PFSK-1 (cell line): ENCODE data around the gene PXDN.

Source experiments
- FOXP2 ChIP-seq: optimal IDR thresholded peaks from 2 replicates; pipeline ENCODE3; 2011; ENCODE audit warnings: borderline replicate concordance, control low read depth, inconsistent platforms; ENCODE audit not compliant: insufficient read depth; ENCODE audit errors: extremely low read length, extremely low read depth
- POLR2AphosphoS5 ChIP-seq: IDR thresholded peaks from 2 replicates; pipeline ENCODE4 v1.6.1; 2012; ENCODE audit warnings: low read depth, mild to moderate bottlenecking, control low read depth, low read length, moderate library complexity
- REST ChIP-seq, 2 experiments: IDR thresholded peaks; 2 replicates each; pipeline versions ENCODE4 v1.6.1 to v1.8.0; 2011 to 2012; ENCODE audit warnings: low read depth in 2 of 2, low read length in 2 of 2, control low read depth in 1 of 2, inconsistent platforms in 1 of 2, mild to moderate bottlenecking in 1 of 2, moderate library complexity in 1 of 2; ENCODE audit not compliant: insufficient read depth in 1 of 2
- SIN3A ChIP-seq: IDR thresholded peaks from 2 replicates; pipeline ENCODE4 v1.6.1; 2012; ENCODE audit warnings: mild to moderate bottlenecking, low read length, moderate library complexity, borderline replicate concordance; ENCODE audit not compliant: insufficient read depth
- TAF1 ChIP-seq: IDR thresholded peaks from 2 replicates; pipeline ENCODE4 v1.6.1; 2012; ENCODE audit warnings: low read length, control low read depth, borderline replicate concordance; ENCODE audit not compliant: insufficient read depth

Gene PXDN

DNA sequence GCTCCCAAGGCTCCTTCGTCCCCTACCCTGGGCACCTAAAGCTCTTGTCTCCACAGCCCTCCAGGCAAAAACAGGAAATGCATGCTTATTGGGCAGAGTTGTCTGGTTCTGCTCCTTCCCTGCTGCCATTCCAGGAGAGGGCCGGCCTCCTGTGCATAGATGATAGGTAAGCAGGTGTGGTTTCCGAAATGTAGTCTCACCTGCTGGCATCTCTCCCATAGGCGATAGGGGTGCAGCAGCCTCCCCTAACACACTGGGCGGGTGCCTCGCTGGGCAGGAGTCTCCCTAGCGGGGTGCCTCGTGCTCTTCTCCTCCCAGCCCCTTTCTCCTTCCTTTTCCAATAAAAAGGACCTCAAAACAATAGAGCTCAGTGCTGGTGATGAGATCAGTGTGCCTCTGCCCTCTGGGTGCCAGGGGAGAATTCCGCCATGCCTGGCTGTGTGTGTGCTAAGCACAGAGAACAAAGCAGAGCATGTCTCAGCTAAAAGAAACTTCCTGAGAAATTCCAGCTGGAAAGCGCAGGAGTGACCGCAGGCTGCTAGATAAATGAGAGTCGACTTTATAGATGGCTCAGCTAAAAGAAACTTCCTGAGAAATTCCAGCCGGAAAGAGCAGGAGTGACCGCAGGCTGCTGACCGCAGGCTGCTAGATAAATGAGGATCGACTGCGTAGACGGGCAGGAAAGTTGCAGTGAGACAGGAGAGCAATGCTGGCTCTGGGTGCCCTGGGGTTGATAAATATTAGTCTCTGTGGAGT lies 11.3 kb upstream of the PXDN start:
- no peak for TF ChIP-seq TAF1
- no peak for TF ChIP-seq POLR2AphosphoS5
- TF ChIP-seq FOXP2: no peak
- peak in 1 of 2 experiments; percentile 68; a peak in 2 of 4 replicates for TF ChIP-seq REST (IDR thresholded peaks at IDR 0.05; ENCODE audit: insufficient read depth in 1 of 2, low read depth in 2 of 2, low read length in 2 of 2)
- peak; percentile 66; the same call in 1 of the 2 replicates for TF ChIP-seq SIN3A

DNA sequence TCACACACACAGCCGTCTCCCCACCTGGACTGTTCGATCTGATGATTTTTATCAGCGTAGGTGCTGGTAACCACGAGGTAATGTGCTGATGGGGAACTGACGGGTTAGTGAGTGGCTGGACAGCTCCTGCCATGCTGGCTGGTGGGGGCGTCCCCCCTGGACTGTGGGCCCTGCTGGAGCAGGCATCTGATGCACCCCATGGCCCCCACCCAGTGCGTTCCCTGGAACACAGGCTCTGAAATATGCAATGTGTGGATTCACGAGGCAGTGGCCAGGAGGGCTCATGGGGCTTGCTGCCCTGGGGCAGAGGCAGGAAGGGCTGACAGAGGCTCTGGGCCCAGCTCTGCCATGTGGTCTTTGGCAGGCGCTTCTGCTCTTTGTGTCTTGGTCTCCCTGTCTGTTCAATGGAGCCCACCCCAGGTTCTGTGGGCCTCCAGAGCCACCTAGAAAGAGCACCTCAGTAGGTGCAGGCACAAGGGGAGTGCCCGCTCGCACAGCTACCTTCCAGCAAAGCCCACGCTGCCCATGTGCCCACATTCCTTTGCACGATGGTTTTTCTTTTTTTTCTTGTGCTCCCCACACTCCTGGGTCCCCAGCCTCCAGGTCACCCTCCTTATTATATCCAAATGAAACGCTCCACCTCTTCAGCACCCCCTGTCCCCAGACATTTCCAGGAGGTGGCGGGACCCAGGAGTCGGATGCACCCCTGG lies 10.3 kb upstream of the PXDN start:
- TF ChIP-seq REST (IDR thresholded peaks at IDR 0.05; ENCODE audit: insufficient read depth in 1 of 2, low read depth in 2 of 2, low read length in 2 of 2) (peak; percentile 25 to 83; a peak in 2 of 4 replicates), SIN3A (no peak), TAF1 (no peak), POLR2AphosphoS5 (no peak), FOXP2 (no peak)

- no peak for TF ChIP-seq POLR2AphosphoS5
- TF ChIP-seq REST (IDR thresholded peaks at IDR 0.05; ENCODE audit: insufficient read depth in 1 of 2, low read depth in 2 of 2, low read length in 2 of 2): no peak
- no peak for TF ChIP-seq FOXP2
- no peak for TF ChIP-seq TAF1
- TF ChIP-seq SIN3A: no peak
Measured at GRCh38 chr2:1754046-1754445, 9.7 kb upstream of the PXDN start.

- TF ChIP-seq POLR2AphosphoS5 (no peak), TAF1 (no peak), SIN3A (no peak), FOXP2 (no peak), REST (IDR thresholded peaks at IDR 0.05; ENCODE audit: insufficient read depth in 1 of 2, low read depth in 2 of 2, low read length in 2 of 2) (no peak)
Measured at GRCh38 chr2:1752751-1753150, 8.4 kb upstream of the PXDN start.
